AG04450 (cell line): Measurements from ENCODE around the gene CD34. TPM values are rescaled to one million over a fixed set of nuclear protein-coding genes. Genes with fewer than 3 reads are reported as not detected.

Experiments used
- CTCF ChIA-PET: fragments of 300-600, 350-600 bp; formaldehyde crosslinking; extraction: SDS; loops from one replicate; lab custom pipeline; 2022; ENCODE audit warnings: antibody characterized with exemption, inconsistent platforms; lab: Charles Lee
- POLR2A ChIA-PET: fragments of 350-600 bp; formaldehyde crosslinking; extraction: SDS; loops from one replicate; lab custom pipeline; 2021; ENCODE audit warnings: antibody characterized with exemption, inconsistent platforms; lab: Yijun Ruan, JAX
- DNase-seq: peaks from one replicate; pipeline ENCODE4 v3.0.0-alpha.2; 2011; ENCODE audit warnings: low read depth, low spot score
- H3K27ac ChIP-seq: one replicate; pipeline ENCODE4 v1.5.1; 2012; ENCODE audit warnings: low read depth, low read length, control low read depth
- H3K27me3 ChIP-seq: one replicate; pipeline ENCODE4 v1.6.0; 2012; ENCODE audit warnings: low read length; ENCODE audit not compliant: control insufficient read depth, insufficient read depth
- H3K4me3 ChIP-seq: 2 replicates; pipeline ENCODE4 v1.5.1; 2011; ENCODE audit warnings: mild to moderate bottlenecking, low read depth, low read length, control low read depth
- H3K9me3 ChIP-seq: 2 replicates; pipeline ENCODE4 v1.5.1; 2012; ENCODE audit warnings: low read length; ENCODE audit not compliant: control insufficient read depth, insufficient read depth
- CTCF ChIP-seq: IDR thresholded peaks from 2 replicates; pipeline ENCODE4 v1.5.1; 2011; ENCODE audit warnings: low read depth, low read length, control low read depth, inconsistent platforms
- polyA plus RNA-seq: library from polyadenylated mRNA; depleted of rRNA; stranded (reverse); fragments of >200 nt; gene quantifications from 2 replicates; pipeline ENCODE4 v1.2.3, GENCODE V29; 2011

The CD34 gene
- polyA plus RNA-seq, 1 experiment: 0.14 TPM

GRCh38 chr1:207917080-207917479 is 6.2 kb upstream of the CD34 start:
- Histone ChIP-seq H3K27ac (no peak overlapping the region), H3K27me3 (peaks cover 23% of the 10 kb centered on the region), H3K4me3 (no peak overlapping the region), H3K9me3 (no peaks in the 10 kb centered on the region)
- no peak for TF ChIP-seq CTCF
- CTCF ChIA-PET: no interaction called here
- no peak for DNase-seq
- POLR2A ChIA-PET: no interaction called here

- ChIA-PET POLR2A (no interaction called here), CTCF (no interaction called here)
- DNase-seq: no peak
- Histone ChIP-seq H3K27me3 (peaks cover 32% of the 10 kb centered on the region), H3K9me3 (no peaks in the 10 kb centered on the region), H3K27ac (no peak overlapping the region), H3K4me3 (no peak overlapping the region)
- no peak for TF ChIP-seq CTCF
Observed at GRCh38 chr1:207913951-207914350, 3.0 kb upstream of the CD34 start.

GRCh38 chr1:207911856-207912760 is 1.2 kb upstream of the CD34 start:
- Histone ChIP-seq H3K27me3 (peaks cover 30% of the 10 kb centered on the region), H3K4me3 (no peak overlapping the region), H3K9me3 (no peaks in the 10 kb centered on the region), H3K27ac (no peak overlapping the region)
- DNase-seq: no peak
- CTCF ChIA-PET: interaction anchor here (1.1 kb wide), 2 partner anchors 27 kb away, joined by 3 to 5 read pairs; no protein-coding TSS in a partner anchor
- TF ChIP-seq CTCF: no peak
- POLR2A ChIA-PET: no interaction called here

GRCh38 chr1:207909687-207910086 is 1.2 kb downstream of the CD34 start:
- DNase-seq: no peak
- ChIA-PET CTCF (interaction anchor here (2.1 kb wide), 1 partner anchor 25 kb away, joined by 13 read pairs; no protein-coding TSS in a partner anchor), POLR2A (no interaction called here)
- Histone ChIP-seq H3K9me3 (no peaks in the 10 kb centered on the region), H3K4me3 (no peak overlapping the region), H3K27ac (no peak overlapping the region), H3K27me3 (peaks cover 30% of the 10 kb centered on the region)
- no peak for TF ChIP-seq CTCF

- POLR2A ChIA-PET: no interaction called here
- no peak for DNase-seq
- Histone ChIP-seq H3K9me3 (no peaks in the 10 kb centered on the region), H3K4me3 (no peak overlapping the region), H3K27ac (no peak overlapping the region), H3K27me3 (peaks cover 29% of the 10 kb centered on the region)
- no peak for TF ChIP-seq CTCF
- CTCF ChIA-PET: interaction anchor here (2.1 kb wide), 1 partner anchor 23 kb away, joined by 13 read pairs; no protein-coding TSS in a partner anchor
Observed at GRCh38 chr1:207908107-207908734, 2.7 kb downstream of the CD34 start.
